ENCODE data around the gene VSTM4.

GRCh38 chr10:49117376-49118070 lies 2.2 kb upstream of the VSTM4 start:
- TF ChIP-seq, protein P1, sequence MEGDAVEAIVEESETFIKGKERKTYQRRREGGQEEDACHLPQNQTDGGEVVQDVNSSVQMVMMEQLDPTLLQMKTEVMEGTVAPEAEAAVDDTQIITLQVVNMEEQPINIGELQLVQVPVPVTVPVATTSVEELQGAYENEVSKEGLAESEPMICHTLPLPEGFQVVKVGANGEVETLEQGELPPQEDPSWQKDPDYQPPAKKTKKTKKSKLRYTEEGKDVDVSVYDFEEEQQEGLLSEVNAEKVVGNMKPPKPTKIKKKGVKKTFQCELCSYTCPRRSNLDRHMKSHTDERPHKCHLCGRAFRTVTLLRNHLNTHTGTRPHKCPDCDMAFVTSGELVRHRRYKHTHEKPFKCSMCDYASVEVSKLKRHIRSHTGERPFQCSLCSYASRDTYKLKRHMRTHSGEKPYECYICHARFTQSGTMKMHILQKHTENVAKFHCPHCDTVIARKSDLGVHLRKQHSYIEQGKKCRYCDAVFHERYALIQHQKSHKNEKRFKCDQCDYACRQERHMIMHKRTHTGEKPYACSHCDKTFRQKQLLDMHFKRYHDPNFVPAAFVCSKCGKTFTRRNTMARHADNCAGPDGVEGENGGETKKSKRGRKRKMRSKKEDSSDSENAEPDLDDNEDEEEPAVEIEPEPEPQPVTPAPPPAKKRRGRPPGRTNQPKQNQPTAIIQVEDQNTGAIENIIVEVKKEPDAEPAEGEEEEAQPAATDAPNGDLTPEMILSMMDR (IDR thresholded peaks at IDR 0.05; ENCODE audit: low read depth, low read length), result no peak
- no peak for TF ChIP-seq EZH2phosphoT487 (IDR thresholded peaks at IDR 0.05; ENCODE audit: low read depth)

Data from OCI-LY3 (cell line).